SIG-M5 (cell line): Measurements from ENCODE around the gene ARSI.

Experiments used
- DNase-seq: peaks from one replicate; lab custom pipeline; 2025; lab: John Stamatoyannopoulos, UW

The ARSI gene

DNA sequence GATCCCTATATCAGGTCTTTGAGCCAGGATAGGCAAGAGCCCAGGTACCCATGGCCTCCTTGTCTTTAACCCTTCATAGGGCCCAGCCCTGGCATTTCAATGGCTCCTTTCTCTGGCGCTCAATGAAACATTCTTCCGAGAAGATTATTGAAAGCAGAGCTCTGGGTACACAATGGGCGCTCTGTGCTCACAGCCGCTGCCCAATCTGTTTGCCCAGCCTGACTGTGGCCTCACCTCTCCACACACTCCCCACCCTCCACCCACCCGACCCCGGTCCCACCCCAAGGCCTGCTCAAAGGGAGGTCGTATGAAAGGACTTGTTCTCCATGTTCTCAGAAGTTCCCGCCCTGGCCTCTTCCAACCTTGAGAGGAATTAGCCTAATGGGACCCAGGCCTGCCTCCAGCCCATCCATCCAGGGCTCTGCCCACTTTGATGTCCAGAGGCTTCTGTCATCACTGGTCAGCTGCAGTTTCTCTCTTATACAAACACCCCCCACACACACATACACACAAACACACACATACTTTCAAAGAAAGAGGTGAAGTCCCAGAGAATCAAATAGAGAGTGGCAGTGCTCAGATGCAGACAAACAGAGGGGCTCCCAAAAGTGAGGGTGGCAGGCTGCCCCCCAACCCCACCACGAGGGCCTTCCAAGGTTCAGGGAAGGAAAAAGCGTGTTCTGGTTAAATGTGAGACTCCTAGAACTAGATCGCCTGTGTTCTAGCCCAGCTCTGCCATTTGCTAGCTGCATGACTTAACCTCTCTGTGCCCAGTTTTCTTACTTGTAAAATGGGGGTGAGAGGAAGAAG, 5.1 kb upstream of the ARSI start:
- no peak for DNase-seq

DNA sequence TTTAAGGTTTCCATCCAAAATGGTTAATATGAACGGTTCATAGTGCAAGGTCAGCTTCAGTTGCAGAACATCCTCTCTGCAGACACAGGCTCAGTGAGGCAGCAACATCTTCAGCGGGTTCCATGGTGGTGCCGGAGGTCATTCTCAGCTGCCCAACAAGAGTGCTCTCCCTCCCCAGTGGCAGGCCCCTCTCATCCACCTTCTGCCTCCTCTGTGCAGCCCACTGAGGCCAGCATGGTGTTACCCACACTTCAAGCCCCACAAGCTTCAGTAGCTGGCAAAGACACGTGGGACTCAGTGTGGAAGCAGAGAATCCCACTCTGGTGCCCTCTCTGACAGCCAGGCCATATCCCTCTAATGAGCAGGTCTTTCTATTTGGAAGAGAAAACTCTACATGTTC, 4.1 kb upstream of the ARSI start:
- no peak for DNase-seq

- no peak for DNase-seq
These were observed 2.9 kb upstream of the ARSI start for GRCh38 chr5:150305557-150305956.

DNA sequence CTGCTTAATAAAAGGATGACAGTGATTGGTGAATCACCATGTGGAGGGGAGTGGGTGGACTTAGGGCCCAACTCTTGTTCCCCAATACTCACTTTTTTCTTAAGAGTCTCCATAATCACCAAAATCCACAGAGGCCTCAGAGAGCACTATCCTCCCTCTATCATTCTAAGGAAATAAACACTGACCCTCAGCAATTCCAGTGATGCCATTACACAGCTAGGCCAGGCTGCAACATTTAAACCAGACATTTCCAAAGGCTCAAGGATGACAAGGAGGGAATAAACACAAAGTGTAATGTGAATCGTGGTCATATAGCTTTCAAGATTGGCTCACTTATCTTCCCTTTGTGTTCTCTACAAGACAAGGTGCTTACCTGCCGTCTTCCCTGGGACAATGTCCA, 2.4 kb upstream of the ARSI start:
- no peak for DNase-seq

DNA sequence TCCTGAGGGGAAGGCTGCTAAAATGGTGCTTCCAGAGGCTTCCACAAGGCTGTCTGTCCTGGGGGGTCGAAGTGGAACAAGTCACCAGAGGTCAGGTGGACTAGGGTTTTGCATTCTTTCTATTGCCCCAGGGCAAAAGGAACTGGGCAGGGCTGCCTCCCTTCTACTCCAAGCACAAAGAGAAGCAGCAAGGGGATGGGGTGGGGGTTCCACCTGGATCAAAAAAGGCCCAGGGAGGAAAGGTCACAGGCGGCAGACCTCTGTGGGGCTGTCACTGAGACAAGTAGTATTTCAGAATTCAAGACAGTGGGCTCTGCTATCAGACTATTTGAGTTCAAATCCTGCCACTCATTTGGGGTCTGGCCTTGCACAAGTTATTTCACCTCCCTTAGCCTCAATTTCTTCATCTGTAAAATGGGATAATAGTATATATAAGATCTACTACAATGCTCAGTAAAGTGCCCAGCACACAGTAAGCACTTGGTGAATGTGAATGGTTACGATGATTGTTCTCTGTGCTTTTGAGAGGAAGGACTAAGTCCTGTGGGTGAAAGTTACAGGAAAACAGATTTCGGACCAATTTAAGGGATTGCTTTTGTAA, 1.9 kb upstream of the ARSI start:
- DNase-seq = no peak

- DNase-seq = no peak
These were observed 1.1 kb upstream of the ARSI start for GRCh38 chr5:150303660-150304386.

DNA sequence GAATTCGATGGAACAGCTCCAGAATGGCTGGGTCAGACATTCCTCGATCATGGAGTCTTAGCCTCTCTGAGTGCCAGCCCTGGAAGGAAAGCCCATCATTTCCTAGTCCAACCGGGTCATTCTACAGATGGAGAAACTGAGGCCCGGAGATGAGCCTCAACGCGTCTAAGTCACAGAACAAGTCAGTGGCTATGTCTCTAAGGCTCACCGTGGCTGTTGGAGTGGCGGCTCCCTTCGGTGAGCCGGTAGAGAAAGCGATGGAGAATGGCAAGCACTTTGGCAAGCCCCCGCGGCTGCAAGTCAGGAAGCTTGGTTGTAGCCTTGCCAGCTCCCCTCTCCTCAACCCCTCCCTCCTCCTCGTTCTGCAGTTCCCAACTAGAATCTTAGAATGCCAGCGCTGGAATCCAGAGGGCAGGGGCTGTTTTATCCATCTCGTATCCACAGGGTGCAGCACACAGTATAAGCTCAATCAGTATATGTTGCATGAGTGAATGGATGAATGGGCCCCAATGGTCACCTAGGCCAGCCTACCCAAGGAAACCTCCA, 438 bp upstream of the ARSI start:
- no peak for DNase-seq

- no peak for DNase-seq
These were observed 804 bp downstream of the ARSI start for GRCh38 chr5:150301901-150302300.

- no peak for DNase-seq
These were observed 1.6 kb downstream of the ARSI start for GRCh38 chr5:150301170-150301505.

- DNase-seq = no peak
These were observed 2.1 kb downstream of the ARSI start for GRCh38 chr5:150300496-150301169.

- no peak for DNase-seq
These were observed 3.0 kb downstream of the ARSI start for GRCh38 chr5:150299571-150300327.

DNA sequence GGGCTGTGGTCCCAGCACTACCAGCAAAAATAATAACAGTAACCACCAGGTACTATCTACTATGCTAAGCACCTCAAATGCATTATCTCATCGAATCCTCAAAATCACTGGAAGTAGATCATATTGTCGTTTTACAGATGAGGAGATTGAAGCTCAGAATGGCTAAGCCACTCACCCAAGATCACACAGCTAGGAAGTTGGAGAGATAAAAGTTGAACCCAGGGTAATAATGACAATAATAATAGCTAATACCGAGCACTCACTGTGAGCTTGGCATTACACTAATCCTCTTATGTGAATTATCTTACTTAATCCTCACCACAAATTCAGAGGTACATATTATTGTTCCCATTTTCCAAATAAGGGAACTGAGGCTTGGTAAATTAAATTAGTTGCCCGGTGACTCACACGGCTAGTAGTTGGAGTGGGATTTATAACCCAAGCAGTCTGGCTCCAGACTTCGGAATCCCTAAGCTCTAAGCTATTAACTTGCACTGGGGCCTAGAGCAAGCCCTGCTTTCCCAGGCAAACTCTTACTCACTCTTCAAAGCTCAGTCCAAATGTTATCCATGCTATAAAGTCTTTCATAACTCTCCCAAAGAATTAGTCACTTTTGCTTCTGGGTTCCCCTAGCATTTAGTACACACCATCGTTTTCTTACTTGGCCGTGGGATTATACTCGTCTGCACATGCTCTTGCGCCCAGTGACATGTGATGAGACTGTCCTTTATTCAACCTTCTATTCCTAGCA, 3.8 kb downstream of the ARSI start:
- DNase-seq = no peak

GRCh38 chr5:150297934-150298595, 4.6 kb downstream of the ARSI start:
- DNase-seq = no peak

DNA sequence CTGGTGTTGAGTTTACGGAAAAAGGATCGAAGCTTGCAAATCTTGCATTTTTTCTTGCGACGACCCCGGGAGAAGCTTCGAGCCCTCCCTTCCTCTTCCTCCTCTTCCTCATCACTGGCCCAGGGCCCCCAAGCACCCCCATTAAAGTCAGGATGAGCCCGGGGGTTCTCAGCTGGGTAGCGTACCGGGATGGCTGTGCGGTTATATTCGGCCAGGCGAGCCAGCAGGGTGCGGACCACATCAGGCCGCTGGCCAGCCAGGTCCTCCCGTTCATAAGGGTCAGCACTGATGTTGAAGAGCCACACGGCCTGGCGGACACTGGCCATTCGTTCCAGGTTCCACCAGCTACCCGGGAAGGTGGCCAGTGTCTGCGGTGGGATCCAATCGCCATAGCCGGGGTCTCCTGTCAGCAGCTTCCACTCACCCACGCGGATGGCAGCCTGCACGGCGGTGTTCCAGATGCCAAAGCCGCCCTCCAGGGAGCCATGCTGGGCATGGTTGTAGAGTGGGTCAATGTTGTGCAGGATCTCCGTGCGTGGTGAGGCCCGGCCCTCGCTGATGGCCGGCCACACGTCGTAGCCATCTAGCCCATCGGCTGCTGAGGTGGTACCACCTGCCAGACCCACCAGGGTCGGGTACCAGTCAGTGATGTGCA, 5.3 kb downstream of the ARSI start:
- no peak for DNase-seq

DNA sequence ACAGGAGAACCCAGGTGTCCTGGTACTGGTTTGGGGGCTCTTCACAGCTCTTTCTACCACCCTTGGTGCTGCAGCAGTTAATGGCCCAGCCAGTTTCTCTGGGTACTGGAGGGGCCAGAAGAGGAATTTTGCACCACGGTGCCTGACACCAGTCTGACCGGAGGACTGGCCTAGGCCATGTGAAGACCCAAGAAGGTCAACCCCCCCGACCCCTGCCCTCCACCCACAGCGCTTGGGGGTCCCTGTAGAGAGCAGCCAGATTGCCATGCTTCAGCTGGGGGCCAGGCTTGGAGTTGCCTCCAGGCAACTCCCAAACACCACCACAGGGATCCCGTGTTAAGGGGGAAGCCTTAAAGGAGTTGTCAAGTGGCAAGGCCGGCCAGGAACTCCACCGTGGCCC, 6.2 kb downstream of the ARSI start:
- no peak for DNase-seq

DNA sequence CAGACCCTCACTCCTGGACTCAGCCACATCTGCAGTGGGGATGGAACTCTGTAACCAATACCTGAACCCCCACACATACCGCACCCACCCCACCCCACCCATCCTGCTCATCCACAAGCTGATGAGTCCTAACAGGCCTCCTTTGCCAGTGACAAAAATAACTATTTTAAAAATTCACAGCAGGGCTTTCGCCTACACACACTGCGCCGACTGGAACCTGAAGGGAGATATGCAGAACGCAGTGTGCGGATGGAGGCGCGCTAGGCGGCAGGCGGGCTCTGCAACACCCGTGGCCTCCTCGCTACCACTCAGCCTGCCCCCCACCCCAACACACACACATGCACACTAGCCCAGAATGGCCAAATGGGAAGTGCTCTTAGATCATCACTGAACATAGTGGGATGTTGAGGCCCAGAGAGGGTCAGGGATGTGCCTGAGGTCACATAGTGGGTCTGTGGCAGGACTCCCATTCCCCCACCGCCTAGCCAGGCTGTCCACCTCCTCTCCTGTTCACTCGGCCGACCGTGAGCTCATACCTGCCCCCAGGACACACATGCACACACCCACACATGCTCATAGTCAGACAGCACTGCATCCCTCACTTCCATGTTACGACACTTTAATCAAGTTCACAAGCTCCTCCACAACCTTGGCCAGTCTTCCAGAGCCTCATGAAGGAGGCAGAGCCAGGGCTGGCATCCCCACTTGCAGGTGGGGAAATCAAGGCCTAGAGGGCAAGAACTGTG, 6.8 kb downstream of the ARSI start:
- DNase-seq = no peak

GRCh38 chr5:150295172-150295634, 7.5 kb downstream of the ARSI start:
- DNase-seq = no peak

GRCh38 chr5:150294551-150295071, 8.1 kb downstream of the ARSI start:
- DNase-seq = no peak
